Measurements from ENCODE around the gene LMO7. TPM values are rescaled to one million over a fixed set of nuclear protein-coding genes. Genes with fewer than 3 reads are reported as not detected.

Gene LMO7
- total RNA-seq, 1 experiment from 2014 or later: 18.5 TPM

DNA sequence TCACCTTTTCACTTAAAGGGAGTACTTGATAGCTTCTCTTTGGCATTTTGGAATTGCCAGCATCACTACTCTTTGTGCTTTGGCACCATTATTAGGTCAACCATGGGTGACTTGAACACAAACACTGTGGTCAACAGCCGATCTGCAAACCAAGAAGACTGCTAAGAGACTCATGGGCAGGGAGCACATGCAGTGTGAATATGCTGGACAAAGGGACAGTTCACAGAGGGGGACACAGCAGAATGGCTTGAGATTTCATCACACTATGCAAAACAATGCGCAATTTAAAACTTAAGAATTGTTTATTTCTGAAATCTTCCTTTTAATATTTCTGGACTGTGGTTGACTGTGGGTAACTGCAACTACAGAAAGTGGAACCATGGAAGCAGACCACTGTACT, 64.4 kb downstream of the LMO7 start:
- Mint-ChIP-seq H3K27ac (no peak overlapping the region), H3K9me3 (peaks cover 44% of the 10 kb centered on the region), H3K4me3 (no peak overlapping the region), H3K27me3 (ENCODE audit: low read depth) (peaks cover 3% of the 10 kb centered on the region; the same call in 1 of the 2 replicates), H3K36me3 (peaks cover 46% of the 10 kb centered on the region), H3K4me1 (peaks cover 13% of the 10 kb centered on the region)
- DNase-seq (ENCODE audit: low spot score) (no peak), ATAC-seq (no peak)
- ChIA-PET CTCF (no interaction called here), POLR2A (no interaction called here)
- no peak for TF ChIP-seq ZNF416 (CRISPR knock-in tag; IDR thresholded peaks at IDR 0.05)
- no peak for TF ChIP-seq ZNF121 (CRISPR knock-in tag; IDR thresholded peaks at IDR 0.05)
- TF ChIP-seq TCF7 (CRISPR knock-in tag; IDR thresholded peaks at IDR 0.05; ENCODE audit: low read depth): no peak
- no peak for TF ChIP-seq ZNF423 (CRISPR knock-in tag; IDR thresholded peaks at IDR 0.05)
- no peak for TF ChIP-seq SOX15 (CRISPR knock-in tag; IDR thresholded peaks at IDR 0.05)
- no peak for TF ChIP-seq NFATC4 (CRISPR knock-in tag; IDR thresholded peaks at IDR 0.05)
- no peak for TF ChIP-seq RELA (CRISPR knock-in tag; IDR thresholded peaks at IDR 0.05; ENCODE audit: borderline replicate concordance)
- TF ChIP-seq CREB1 (CRISPR knock-in tag; IDR thresholded peaks at IDR 0.05): no peak
- no peak for TF ChIP-seq ZBTB21 (CRISPR knock-in tag; IDR thresholded peaks at IDR 0.05; ENCODE audit: borderline replicate concordance)
- TF ChIP-seq OVOL2 (CRISPR knock-in tag; IDR thresholded peaks at IDR 0.05; ENCODE audit: borderline replicate concordance): no peak
- TF ChIP-seq, protein P1, sequence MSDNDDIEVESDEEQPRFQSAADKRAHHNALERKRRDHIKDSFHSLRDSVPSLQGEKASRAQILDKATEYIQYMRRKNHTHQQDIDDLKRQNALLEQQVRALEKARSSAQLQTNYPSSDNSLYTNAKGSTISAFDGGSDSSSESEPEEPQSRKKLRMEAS (CRISPR knock-in tag; IDR thresholded peaks at IDR 0.05): no peak
- TF ChIP-seq, protein P2, sequence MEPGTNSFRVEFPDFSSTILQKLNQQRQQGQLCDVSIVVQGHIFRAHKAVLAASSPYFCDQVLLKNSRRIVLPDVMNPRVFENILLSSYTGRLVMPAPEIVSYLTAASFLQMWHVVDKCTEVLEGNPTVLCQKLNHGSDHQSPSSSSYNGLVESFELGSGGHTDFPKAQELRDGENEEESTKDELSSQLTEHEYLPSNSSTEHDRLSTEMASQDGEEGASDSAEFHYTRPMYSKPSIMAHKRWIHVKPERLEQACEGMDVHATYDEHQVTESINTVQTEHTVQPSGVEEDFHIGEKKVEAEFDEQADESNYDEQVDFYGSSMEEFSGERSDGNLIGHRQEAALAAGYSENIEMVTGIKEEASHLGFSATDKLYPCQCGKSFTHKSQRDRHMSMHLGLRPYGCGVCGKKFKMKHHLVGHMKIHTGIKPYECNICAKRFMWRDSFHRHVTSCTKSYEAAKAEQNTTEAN (CRISPR knock-in tag; IDR thresholded peaks at IDR 0.05): no peak
- TF ChIP-seq, protein P3, sequence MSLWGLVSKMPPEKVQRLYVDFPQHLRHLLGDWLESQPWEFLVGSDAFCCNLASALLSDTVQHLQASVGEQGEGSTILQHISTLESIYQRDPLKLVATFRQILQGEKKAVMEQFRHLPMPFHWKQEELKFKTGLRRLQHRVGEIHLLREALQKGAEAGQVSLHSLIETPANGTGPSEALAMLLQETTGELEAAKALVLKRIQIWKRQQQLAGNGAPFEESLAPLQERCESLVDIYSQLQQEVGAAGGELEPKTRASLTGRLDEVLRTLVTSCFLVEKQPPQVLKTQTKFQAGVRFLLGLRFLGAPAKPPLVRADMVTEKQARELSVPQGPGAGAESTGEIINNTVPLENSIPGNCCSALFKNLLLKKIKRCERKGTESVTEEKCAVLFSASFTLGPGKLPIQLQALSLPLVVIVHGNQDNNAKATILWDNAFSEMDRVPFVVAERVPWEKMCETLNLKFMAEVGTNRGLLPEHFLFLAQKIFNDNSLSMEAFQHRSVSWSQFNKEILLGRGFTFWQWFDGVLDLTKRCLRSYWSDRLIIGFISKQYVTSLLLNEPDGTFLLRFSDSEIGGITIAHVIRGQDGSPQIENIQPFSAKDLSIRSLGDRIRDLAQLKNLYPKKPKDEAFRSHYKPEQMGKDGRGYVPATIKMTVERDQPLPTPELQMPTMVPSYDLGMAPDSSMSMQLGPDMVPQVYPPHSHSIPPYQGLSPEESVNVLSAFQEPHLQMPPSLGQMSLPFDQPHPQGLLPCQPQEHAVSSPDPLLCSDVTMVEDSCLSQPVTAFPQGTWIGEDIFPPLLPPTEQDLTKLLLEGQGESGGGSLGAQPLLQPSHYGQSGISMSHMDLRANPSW (CRISPR knock-in tag; conservative IDR thresholded peaks at IDR 0.05; ENCODE audit: low read depth): no peak
- TF ChIP-seq, protein P4, sequence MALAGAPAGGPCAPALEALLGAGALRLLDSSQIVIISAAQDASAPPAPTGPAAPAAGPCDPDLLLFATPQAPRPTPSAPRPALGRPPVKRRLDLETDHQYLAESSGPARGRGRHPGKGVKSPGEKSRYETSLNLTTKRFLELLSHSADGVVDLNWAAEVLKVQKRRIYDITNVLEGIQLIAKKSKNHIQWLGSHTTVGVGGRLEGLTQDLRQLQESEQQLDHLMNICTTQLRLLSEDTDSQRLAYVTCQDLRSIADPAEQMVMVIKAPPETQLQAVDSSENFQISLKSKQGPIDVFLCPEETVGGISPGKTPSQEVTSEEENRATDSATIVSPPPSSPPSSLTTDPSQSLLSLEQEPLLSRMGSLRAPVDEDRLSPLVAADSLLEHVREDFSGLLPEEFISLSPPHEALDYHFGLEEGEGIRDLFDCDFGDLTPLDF (CRISPR knock-in tag; IDR thresholded peaks at IDR 0.05): no peak
- TF ChIP-seq, protein P5, sequence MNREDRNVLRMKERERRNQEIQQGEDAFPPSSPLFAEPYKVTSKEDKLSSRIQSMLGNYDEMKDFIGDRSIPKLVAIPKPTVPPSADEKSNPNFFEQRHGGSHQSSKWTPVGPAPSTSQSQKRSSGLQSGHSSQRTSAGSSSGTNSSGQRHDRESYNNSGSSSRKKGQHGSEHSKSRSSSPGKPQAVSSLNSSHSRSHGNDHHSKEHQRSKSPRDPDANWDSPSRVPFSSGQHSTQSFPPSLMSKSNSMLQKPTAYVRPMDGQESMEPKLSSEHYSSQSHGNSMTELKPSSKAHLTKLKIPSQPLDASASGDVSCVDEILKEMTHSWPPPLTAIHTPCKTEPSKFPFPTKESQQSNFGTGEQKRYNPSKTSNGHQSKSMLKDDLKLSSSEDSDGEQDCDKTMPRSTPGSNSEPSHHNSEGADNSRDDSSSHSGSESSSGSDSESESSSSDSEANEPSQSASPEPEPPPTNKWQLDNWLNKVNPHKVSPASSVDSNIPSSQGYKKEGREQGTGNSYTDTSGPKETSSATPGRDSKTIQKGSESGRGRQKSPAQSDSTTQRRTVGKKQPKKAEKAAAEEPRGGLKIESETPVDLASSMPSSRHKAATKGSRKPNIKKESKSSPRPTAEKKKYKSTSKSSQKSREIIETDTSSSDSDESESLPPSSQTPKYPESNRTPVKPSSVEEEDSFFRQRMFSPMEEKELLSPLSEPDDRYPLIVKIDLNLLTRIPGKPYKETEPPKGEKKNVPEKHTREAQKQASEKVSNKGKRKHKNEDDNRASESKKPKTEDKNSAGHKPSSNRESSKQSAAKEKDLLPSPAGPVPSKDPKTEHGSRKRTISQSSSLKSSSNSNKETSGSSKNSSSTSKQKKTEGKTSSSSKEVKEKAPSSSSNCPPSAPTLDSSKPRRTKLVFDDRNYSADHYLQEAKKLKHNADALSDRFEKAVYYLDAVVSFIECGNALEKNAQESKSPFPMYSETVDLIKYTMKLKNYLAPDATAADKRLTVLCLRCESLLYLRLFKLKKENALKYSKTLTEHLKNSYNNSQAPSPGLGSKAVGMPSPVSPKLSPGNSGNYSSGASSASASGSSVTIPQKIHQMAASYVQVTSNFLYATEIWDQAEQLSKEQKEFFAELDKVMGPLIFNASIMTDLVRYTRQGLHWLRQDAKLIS (CRISPR knock-in tag; IDR thresholded peaks at IDR 0.05; ENCODE audit: borderline replicate concordance): no peak

DNA sequence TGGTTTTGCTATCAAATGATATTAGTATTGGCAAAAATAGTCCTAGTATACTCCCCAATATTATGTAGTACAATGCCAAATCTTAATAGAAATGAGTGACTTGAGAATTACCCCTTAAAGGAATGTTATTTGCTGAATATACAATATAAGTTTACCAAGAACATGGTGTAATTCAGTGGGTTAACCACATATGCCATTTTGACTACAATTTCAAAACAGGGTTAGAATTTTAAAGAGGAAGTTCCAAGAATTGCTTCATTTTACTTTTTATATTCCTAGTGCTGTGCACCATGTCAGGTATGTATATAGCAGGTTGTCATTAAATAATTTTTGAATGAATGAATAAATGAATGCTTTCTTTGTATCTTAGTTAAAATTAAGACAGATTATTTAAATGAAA, 66.3 kb downstream of the LMO7 start:
- CTCF ChIA-PET: no interaction called here
- H3K4me1 Mint-ChIP-seq: peaks cover 13% of the 10 kb centered on the region
- H3K36me3 Mint-ChIP-seq: peaks cover 38% of the 10 kb centered on the region
- no peak overlapping the region for H3K4me3 Mint-ChIP-seq
- peaks cover 3% of the 10 kb centered on the region; the same call in 1 of the 2 replicates for H3K27me3 Mint-ChIP-seq (ENCODE audit: low read depth)
- POLR2A ChIA-PET: no interaction called here
- H3K27ac Mint-ChIP-seq: no peak overlapping the region
- H3K9me3 Mint-ChIP-seq: peaks cover 35% of the 10 kb centered on the region
- ATAC-seq: no peak
- no peak for DNase-seq (ENCODE audit: low spot score)
- TF ChIP-seq, protein P6, sequence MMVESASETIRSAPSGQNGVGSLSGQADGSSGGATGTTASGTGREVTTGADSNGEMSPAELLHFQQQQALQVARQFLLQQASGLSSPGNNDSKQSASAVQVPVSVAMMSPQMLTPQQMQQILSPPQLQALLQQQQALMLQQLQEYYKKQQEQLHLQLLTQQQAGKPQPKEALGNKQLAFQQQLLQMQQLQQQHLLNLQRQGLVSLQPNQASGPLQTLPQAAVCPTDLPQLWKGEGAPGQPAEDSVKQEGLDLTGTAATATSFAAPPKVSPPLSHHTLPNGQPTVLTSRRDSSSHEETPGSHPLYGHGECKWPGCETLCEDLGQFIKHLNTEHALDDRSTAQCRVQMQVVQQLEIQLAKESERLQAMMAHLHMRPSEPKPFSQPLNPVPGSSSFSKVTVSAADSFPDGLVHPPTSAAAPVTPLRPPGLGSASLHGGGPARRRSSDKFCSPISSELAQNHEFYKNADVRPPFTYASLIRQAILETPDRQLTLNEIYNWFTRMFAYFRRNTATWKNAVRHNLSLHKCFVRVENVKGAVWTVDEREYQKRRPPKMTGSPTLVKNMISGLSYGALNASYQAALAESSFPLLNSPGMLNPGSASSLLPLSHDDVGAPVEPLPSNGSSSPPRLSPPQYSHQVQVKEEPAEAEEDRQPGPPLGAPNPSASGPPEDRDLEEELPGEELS (CRISPR knock-in tag; IDR thresholded peaks at IDR 0.05): no peak
- TF ChIP-seq IRF2 (CRISPR knock-in tag; IDR thresholded peaks at IDR 0.05; ENCODE audit: borderline replicate concordance, low read depth): no peak
- TF ChIP-seq, protein P7, sequence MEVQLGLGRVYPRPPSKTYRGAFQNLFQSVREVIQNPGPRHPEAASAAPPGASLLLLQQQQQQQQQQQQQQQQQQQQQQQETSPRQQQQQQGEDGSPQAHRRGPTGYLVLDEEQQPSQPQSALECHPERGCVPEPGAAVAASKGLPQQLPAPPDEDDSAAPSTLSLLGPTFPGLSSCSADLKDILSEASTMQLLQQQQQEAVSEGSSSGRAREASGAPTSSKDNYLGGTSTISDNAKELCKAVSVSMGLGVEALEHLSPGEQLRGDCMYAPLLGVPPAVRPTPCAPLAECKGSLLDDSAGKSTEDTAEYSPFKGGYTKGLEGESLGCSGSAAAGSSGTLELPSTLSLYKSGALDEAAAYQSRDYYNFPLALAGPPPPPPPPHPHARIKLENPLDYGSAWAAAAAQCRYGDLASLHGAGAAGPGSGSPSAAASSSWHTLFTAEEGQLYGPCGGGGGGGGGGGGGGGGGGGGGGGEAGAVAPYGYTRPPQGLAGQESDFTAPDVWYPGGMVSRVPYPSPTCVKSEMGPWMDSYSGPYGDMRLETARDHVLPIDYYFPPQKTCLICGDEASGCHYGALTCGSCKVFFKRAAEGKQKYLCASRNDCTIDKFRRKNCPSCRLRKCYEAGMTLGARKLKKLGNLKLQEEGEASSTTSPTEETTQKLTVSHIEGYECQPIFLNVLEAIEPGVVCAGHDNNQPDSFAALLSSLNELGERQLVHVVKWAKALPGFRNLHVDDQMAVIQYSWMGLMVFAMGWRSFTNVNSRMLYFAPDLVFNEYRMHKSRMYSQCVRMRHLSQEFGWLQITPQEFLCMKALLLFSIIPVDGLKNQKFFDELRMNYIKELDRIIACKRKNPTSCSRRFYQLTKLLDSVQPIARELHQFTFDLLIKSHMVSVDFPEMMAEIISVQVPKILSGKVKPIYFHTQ (CRISPR knock-in tag; IDR thresholded peaks at IDR 0.05): no peak
- no peak for TF ChIP-seq ZNF138 (CRISPR knock-in tag; conservative IDR thresholded peaks at IDR 0.05)
- TF ChIP-seq ZBTB21 (CRISPR knock-in tag; IDR thresholded peaks at IDR 0.05; ENCODE audit: borderline replicate concordance): no peak
- TF ChIP-seq ELF4 (CRISPR knock-in tag; IDR thresholded peaks at IDR 0.05; ENCODE audit: low read depth): no peak
- TF ChIP-seq, protein P2 (CRISPR knock-in tag; IDR thresholded peaks at IDR 0.05): no peak
- TF ChIP-seq RELA (CRISPR knock-in tag; IDR thresholded peaks at IDR 0.05; ENCODE audit: borderline replicate concordance): no peak

All from WTC11 (cell line).